ENCODE results near the gene NRROS. TPM values are rescaled to one million over a fixed set of nuclear protein-coding genes. Genes with fewer than 3 reads are reported as not detected.

The NRROS gene
- total RNA-seq, 1 donor from 2014 or later, result 5.4 TPM

- Histone ChIP-seq H3K4me1 (no peaks in the 10 kb centered on the region), H3K27me3 (no peaks in the 10 kb centered on the region), H3K9me3 (no peaks in the 10 kb centered on the region), H3K36me3 (no peaks in the 10 kb centered on the region), H3K4me3 (no peak overlapping the region), H3K27ac (no peak overlapping the region)
- intact Hi-C loops (cut with DNase I), result no loop called here
- DNase-seq (ENCODE audit: extremely low spot score in 2 of 2), result no peak
- no peak for TF ChIP-seq POLR2A (IDR thresholded peaks at IDR 0.05)
Observed at GRCh38 chr3:196660381-196661166, 21.1 kb downstream of the NRROS start.

- H3K36me3 ChIP-seq, result no peaks in the 10 kb centered on the region
Observed at GRCh38 chr3:196661400-196661799, 21.9 kb downstream of the NRROS start.

GRCh38 chr3:196662033-196662432 lies 22.5 kb downstream of the NRROS start:
- no peak for TF ChIP-seq POLR2AphosphoS5 (IDR thresholded peaks at IDR 0.05; ENCODE audit: insufficient read depth in 1 of 2, low read depth in 1 of 2)
- TF ChIP-seq CTCF (IDR thresholded peaks at IDR 0.05), result no peak
- TF ChIP-seq POLR2A (IDR thresholded peaks at IDR 0.05), result no peak
- intact Hi-C loops (cut with DNase I), result no loop called here
- H3K27ac ChIP-seq, result no peak overlapping the region
- no peak for DNase-seq (ENCODE audit: extremely low spot score in 2 of 2)
- H3K4me3 ChIP-seq, result no peak overlapping the region
- H3K4me1 ChIP-seq, result no peaks in the 10 kb centered on the region
- no peaks in the 10 kb centered on the region for H3K36me3 ChIP-seq
- H3K9me3 ChIP-seq, result no peaks in the 10 kb centered on the region
- H3K27me3 ChIP-seq, result no peaks in the 10 kb centered on the region

More at GRCh38 chr3:196661400-196661799, 21.9 kb downstream of the NRROS start:
- H3K27me3 ChIP-seq, result no peaks in the 10 kb centered on the region
- no peak for DNase-seq (ENCODE audit: extremely low spot score in 2 of 2)
- no peak for TF ChIP-seq CTCF (IDR thresholded peaks at IDR 0.05)
- TF ChIP-seq POLR2AphosphoS5 (IDR thresholded peaks at IDR 0.05; ENCODE audit: insufficient read depth in 1 of 2, low read depth in 1 of 2), result no peak
- no peak for TF ChIP-seq POLR2A (IDR thresholded peaks at IDR 0.05)
- intact Hi-C loops (cut with DNase I), result no loop called here
- no peak overlapping the region for H3K4me3 ChIP-seq
- H3K9me3 ChIP-seq, result no peaks in the 10 kb centered on the region
- H3K4me1 ChIP-seq, result no peaks in the 10 kb centered on the region
- no peak overlapping the region for H3K27ac ChIP-seq

- no peak overlapping the region for H3K27ac ChIP-seq
Observed at GRCh38 chr3:196662711-196663571, 23.4 kb downstream of the NRROS start.

More at GRCh38 chr3:196662711-196663571, 23.4 kb downstream of the NRROS start:
- H3K27me3 ChIP-seq, result no peaks in the 10 kb centered on the region
- TF ChIP-seq CTCF (IDR thresholded peaks at IDR 0.05) (no peak), POLR2AphosphoS5 (IDR thresholded peaks at IDR 0.05; ENCODE audit: insufficient read depth in 1 of 2, low read depth in 1 of 2) (no peak)
- no peaks in the 10 kb centered on the region for H3K36me3 ChIP-seq
- DNase-seq (ENCODE audit: extremely low spot score in 2 of 2), result no peak
- H3K9me3 ChIP-seq, result no peaks in the 10 kb centered on the region
- intact Hi-C loops (cut with DNase I), result no loop called here
- no peaks in the 10 kb centered on the region for H3K4me1 ChIP-seq
- H3K4me3 ChIP-seq, result no peak overlapping the region

Data from vagina (tissue), 2 donors.